OCI-LY3 (cell line): Measurements from ENCODE around the gene GRM8.

Experiments used
- H2AFZ ChIP-seq: fragments of 200-600, 300-600 bp; shearing (Covaris generic); 2 replicates; pipeline ENCODE4 v1.6.0; 2014; ENCODE audit warnings: antibody characterized with exemption, low read depth, low read length
- H3K27ac ChIP-seq: fragments of 200-600, 300-600 bp; sonication (generic); 2 replicates; pipeline ENCODE4 v1.5.1; 2014; ENCODE audit warnings: mild to moderate bottlenecking, low read length, moderate library complexity, mixed read lengths
- H3K27me3 ChIP-seq: fragments of 200-600, 300-600 bp; sonication (generic); 2 replicates; pipeline ENCODE4 v1.6.1; 2014; ENCODE audit warnings: low read depth, low read length, mixed read lengths
- H3K36me3 ChIP-seq: fragments of 200-600, 300-600 bp; sonication (generic); replicated peaks from 2 replicates; pipeline ENCODE3; 2014; ENCODE audit warnings: low read depth, low read length, mixed read lengths
- H3K4me1 ChIP-seq: fragments of 300-600, 200-600 bp; sonication (generic); 2 replicates; pipeline ENCODE4 v1.6.1; 2014; ENCODE audit warnings: low read length, mixed read lengths
- H3K4me2 ChIP-seq: fragments of 200-600, 300-600 bp; sonication (generic); 2 replicates; pipeline ENCODE4 v1.6.1; 2014; ENCODE audit warnings: low read length, mixed read lengths
- H3K4me3 ChIP-seq: fragments of 300-600, 200-600 bp; sonication (generic); 2 replicates; pipeline ENCODE4 v1.5.1; 2014; ENCODE audit warnings: antibody characterized with exemption, mild to moderate bottlenecking, low read length, moderate library complexity
- H3K79me2 ChIP-seq: fragments of 300-600, 200-600 bp; shearing (Covaris generic); 2 replicates; pipeline ENCODE4 v1.6.1; 2014; ENCODE audit warnings: mild to moderate bottlenecking, low read length, mixed read lengths
- H3K9ac ChIP-seq: fragments of 300-600, 200-600 bp; shearing (Covaris generic); 2 replicates; pipeline ENCODE4 v1.6.0; 2014; ENCODE audit warnings: mild to moderate bottlenecking, low read length, moderate library complexity
- H3K9me3 ChIP-seq: fragments of 200-600, 300-600 bp; shearing (Covaris generic); 2 replicates; pipeline ENCODE4 v1.6.1; 2014; ENCODE audit warnings: low read length, mixed read lengths; ENCODE audit not compliant: insufficient read depth
- H4K20me1 ChIP-seq: fragments of 200-600, 300-600 bp; sonication (generic); 2 replicates; pipeline ENCODE4 v1.6.1; 2016; ENCODE audit warnings: low read length, mixed read lengths; ENCODE audit not compliant: insufficient read depth
- EZH2phosphoT487 ChIP-seq: fragments of 200-600 bp; shearing (Covaris generic); IDR thresholded peaks from 2 replicates; pipeline ENCODE4 v1.6.1; 2018; ENCODE audit warnings: antibody characterized with exemption, mixed run types, low read depth
- TF ChIP-seq, protein P1 (sequence below): fragments of 200-600, 300-600 bp; sonication (generic); IDR thresholded peaks from 2 replicates; pipeline ENCODE4 v1.5.1; 2014; ENCODE audit warnings: antibody characterized with exemption, low read length, low read depth

The GRM8 gene

DNA sequence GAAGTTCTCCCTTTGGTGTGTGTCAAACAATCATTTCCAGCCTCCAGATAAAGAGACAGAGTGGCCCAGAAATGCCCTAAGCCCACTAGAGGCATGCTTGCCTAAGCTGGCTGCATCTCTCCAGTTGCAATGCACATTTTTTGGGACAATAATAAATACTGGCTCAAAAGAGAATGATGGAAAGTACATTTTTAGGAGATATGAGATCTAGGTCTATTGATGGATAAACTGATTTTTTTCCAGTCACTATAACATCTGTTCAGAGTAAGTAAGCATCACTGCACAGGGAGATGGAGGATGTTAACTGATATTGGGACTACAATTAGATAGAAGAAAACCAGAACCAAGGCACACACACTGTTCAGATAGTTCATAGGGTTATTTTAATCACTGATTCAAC lies 553.0 kb downstream of the GRM8 start:
- Histone ChIP-seq H4K20me1 (no peaks in the 10 kb centered on the region), H3K9ac (peak overlapping the region; percentile 63; the same call in 1 of the 2 replicates), H3K36me3 (no peaks in the 10 kb centered on the region), H3K79me2 (no peaks in the 10 kb centered on the region), H3K4me3 (no peak overlapping the region), H3K27me3 (no peaks in the 10 kb centered on the region), H2AFZ (no peak overlapping the region; the same call in 1 of the 2 replicates), H3K27ac (peak overlapping the region; percentile 80), H3K9me3 (no peaks in the 10 kb centered on the region), H3K4me1 (peaks cover 74% of the 10 kb centered on the region), H3K4me2 (peak overlapping the region; percentile 75)
- TF ChIP-seq EZH2phosphoT487: no peak
- TF ChIP-seq, protein P1, sequence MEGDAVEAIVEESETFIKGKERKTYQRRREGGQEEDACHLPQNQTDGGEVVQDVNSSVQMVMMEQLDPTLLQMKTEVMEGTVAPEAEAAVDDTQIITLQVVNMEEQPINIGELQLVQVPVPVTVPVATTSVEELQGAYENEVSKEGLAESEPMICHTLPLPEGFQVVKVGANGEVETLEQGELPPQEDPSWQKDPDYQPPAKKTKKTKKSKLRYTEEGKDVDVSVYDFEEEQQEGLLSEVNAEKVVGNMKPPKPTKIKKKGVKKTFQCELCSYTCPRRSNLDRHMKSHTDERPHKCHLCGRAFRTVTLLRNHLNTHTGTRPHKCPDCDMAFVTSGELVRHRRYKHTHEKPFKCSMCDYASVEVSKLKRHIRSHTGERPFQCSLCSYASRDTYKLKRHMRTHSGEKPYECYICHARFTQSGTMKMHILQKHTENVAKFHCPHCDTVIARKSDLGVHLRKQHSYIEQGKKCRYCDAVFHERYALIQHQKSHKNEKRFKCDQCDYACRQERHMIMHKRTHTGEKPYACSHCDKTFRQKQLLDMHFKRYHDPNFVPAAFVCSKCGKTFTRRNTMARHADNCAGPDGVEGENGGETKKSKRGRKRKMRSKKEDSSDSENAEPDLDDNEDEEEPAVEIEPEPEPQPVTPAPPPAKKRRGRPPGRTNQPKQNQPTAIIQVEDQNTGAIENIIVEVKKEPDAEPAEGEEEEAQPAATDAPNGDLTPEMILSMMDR: peak; percentile 21; the same call in 1 of the 2 replicates

- Histone ChIP-seq H3K4me2 (peak overlapping the region; percentile 75), H3K27me3 (no peaks in the 10 kb centered on the region), H2AFZ (peak overlapping the region; percentile 54; the same call in 1 of the 2 replicates), H3K9ac (peak overlapping the region; percentile 63; the same call in 1 of the 2 replicates), H3K4me1 (peaks cover 74% of the 10 kb centered on the region), H3K79me2 (no peaks in the 10 kb centered on the region), H4K20me1 (no peaks in the 10 kb centered on the region), H3K36me3 (no peaks in the 10 kb centered on the region), H3K4me3 (peak overlapping the region; percentile 22; the same call in 1 of the 2 replicates), H3K9me3 (no peaks in the 10 kb centered on the region), H3K27ac (peak overlapping the region; percentile 80)
- TF ChIP-seq, protein P1: no peak
Observed at GRCh38 chr7:126698909-126699308, 553.8 kb downstream of the GRM8 start.

DNA sequence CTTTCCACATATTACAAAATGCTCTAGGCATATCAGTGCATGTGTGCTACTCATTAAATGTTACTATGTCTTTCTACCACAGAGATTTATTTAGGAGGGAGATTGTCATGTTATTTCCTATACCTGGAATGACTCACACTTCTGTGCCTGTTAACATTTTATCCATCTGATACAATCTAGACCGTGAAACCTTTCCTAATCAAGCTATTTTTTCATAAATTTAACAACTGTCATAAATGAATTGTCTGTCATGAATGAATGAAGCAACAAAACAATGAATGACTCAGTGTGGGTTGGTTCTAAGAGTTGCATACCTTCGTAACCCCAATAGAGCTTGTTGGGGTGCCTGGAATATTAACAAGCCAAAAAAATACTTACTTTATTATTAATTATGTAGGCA lies 554.3 kb downstream of the GRM8 start:
- Histone ChIP-seq H2AFZ (no peak overlapping the region), H3K79me2 (no peaks in the 10 kb centered on the region), H4K20me1 (no peaks in the 10 kb centered on the region), H3K27me3 (no peaks in the 10 kb centered on the region), H3K36me3 (no peaks in the 10 kb centered on the region), H3K9me3 (no peaks in the 10 kb centered on the region), H3K4me1 (peaks cover 74% of the 10 kb centered on the region), H3K4me2 (peak overlapping the region; percentile 75; the same call in 1 of the 2 replicates), H3K9ac (no peak overlapping the region), H3K27ac (peak overlapping the region; percentile 80; the same call in 1 of the 2 replicates), H3K4me3 (no peak overlapping the region)
- TF ChIP-seq EZH2phosphoT487: no peak
- TF ChIP-seq, protein P1: no peak

DNA sequence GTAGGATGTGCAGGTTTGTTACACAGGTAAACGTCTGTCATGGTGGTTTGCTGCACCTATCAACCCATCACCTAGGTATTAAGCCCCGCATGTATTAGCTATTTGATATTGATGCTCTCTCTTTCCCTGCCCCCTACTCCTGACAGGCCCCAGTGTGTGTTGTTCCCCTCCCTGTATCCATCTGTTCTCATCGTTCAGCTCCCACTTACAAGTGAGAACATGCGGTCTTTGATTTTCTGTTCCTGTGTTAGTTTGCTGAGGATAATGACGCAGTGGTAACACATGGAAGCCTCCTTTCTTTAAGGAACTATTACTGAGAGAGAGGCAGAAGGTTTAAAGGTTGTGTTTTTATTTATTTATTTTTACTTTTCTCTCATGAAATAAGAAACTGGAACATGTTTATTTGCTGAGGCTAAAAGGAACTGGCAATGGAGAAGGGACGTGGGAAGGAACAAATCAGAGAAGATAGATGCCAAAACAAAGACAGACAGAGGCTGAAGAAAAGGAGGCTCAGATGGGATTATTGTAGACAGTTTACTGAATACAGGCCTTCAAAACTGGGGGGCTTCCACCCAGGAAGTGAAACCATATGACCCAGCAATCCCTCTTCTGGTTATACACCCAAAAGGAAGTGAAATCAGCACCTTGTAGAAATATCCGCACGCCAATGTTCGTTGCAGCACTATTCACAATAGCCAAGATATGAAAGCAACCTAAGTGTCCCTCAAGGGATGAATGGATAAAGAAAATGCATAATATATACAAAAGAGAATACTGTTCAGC lies 556.3 kb downstream of the GRM8 start:
- Histone ChIP-seq H3K9ac (peak overlapping the region; percentile 53), H4K20me1 (no peaks in the 10 kb centered on the region), H3K4me1 (peaks cover 58% of the 10 kb centered on the region), H3K27ac (peak overlapping the region; percentile 82), H2AFZ (peak overlapping the region; percentile 66), H3K4me2 (peak overlapping the region; percentile 64), H3K9me3 (no peaks in the 10 kb centered on the region), H3K79me2 (no peaks in the 10 kb centered on the region), H3K27me3 (no peaks in the 10 kb centered on the region), H3K36me3 (no peaks in the 10 kb centered on the region), H3K4me3 (peak overlapping the region; percentile 40)
- TF ChIP-seq EZH2phosphoT487: no peak
- TF ChIP-seq, protein P1: no peak
